H9 (cell line): Measurements from ENCODE around the gene PHACTR1. TPM values are rescaled to one million over a fixed set of nuclear protein-coding genes. Genes with fewer than 3 reads are reported as not detected.

Source experiments
- DNase-seq: peaks from one replicate; pipeline ENCODE4 v3.0.0-alpha.2; 2017
- H2AFZ ChIP-seq: one replicate; pipeline ENCODE4 v1.6.1; 2013; ENCODE audit warnings: mild to moderate bottlenecking, low read length, control low read depth, moderate library complexity
- H2AK5ac ChIP-seq: 2 replicates; pipeline ENCODE4 v1.6.1; 2013; ENCODE audit warnings: low read length, control low read depth, mixed read lengths; ENCODE audit not compliant: insufficient read length
- H2BK120ac ChIP-seq: one replicate; pipeline ENCODE4 v1.6.1; 2013; ENCODE audit warnings: low read depth, mild to moderate bottlenecking, low read length, control low read depth, inconsistent platforms; ENCODE audit not compliant: poor library complexity, severe bottlenecking
- H2BK12ac ChIP-seq: 2 replicates; pipeline ENCODE4 v1.6.1; 2013; ENCODE audit warnings: low read length, control low read depth, mixed read lengths, low read depth; ENCODE audit not compliant: insufficient read length
- H2BK15ac ChIP-seq: 2 replicates; pipeline ENCODE4 v1.6.1; 2013; ENCODE audit warnings: low read depth, low read length, control low read depth
- H2BK20ac ChIP-seq: one replicate; pipeline ENCODE4 v1.6.1; 2013; ENCODE audit warnings: low read depth, mild to moderate bottlenecking, low read length, control low read depth, inconsistent platforms; ENCODE audit not compliant: poor library complexity, severe bottlenecking
- H2BK5ac ChIP-seq: 2 replicates; pipeline ENCODE4 v1.6.1; 2013; ENCODE audit warnings: low read length, control low read depth, mixed read lengths; ENCODE audit not compliant: insufficient read length
- H3K14ac ChIP-seq: 2 replicates; pipeline ENCODE4 v1.6.1; 2013; ENCODE audit warnings: low read length, control low read depth; ENCODE audit not compliant: insufficient read depth
- H3K18ac ChIP-seq: 2 replicates; pipeline ENCODE4 v1.6.1; 2013; ENCODE audit warnings: low read depth, mild to moderate bottlenecking, mixed read lengths, low read length, control low read depth; ENCODE audit not compliant: insufficient read length
- H3K23ac ChIP-seq: 2 replicates; pipeline ENCODE4 v1.6.1; 2013; ENCODE audit warnings: low read length, control low read depth, mixed read lengths, low read depth; ENCODE audit not compliant: insufficient read length
- H3K23me2 ChIP-seq: 2 replicates; pipeline ENCODE4 v1.6.1; 2013; ENCODE audit warnings: low read depth, mild to moderate bottlenecking, mixed read lengths, low read length, control low read depth; ENCODE audit not compliant: insufficient read length, poor library complexity, severe bottlenecking
- H3K27ac ChIP-seq: 2 replicates; pipeline ENCODE4 v1.5.1; 2013; ENCODE audit warnings: low read length, control low read depth, mixed read lengths, low read depth; ENCODE audit not compliant: insufficient read length
- H3K27me3 ChIP-seq: 2 replicates; pipeline ENCODE4 v1.6.1; 2013; ENCODE audit warnings: low read length, control low read depth, inconsistent platforms; ENCODE audit not compliant: insufficient read depth
- H3K4ac ChIP-seq: 2 replicates; pipeline ENCODE4 v1.6.1; 2013; ENCODE audit warnings: low read depth, mild to moderate bottlenecking, control low read depth, inconsistent platforms, low read length, moderate library complexity
- H3K4me1 ChIP-seq: 2 replicates; pipeline ENCODE4 v1.6.1; 2013; ENCODE audit warnings: low read length, control low read depth, inconsistent platforms; ENCODE audit not compliant: insufficient read depth
- H3K4me2 ChIP-seq: 2 replicates; pipeline ENCODE4 v1.6.1; 2013; ENCODE audit warnings: low read length, control low read depth, mixed read lengths; ENCODE audit not compliant: insufficient read length, insufficient read depth
- H3K56ac ChIP-seq: 2 replicates; pipeline ENCODE4 v1.6.1; 2013; ENCODE audit warnings: low read depth, mild to moderate bottlenecking, mixed read lengths, low read length, control low read depth; ENCODE audit not compliant: insufficient read length
- H3K79me1 ChIP-seq: 2 replicates; pipeline ENCODE4 v1.6.1; 2013; ENCODE audit warnings: low read depth, mild to moderate bottlenecking, moderate library complexity, low read length, control low read depth, inconsistent platforms; ENCODE audit not compliant: insufficient read depth, poor library complexity, severe bottlenecking
- H3K79me2 ChIP-seq: 2 replicates; pipeline ENCODE4 v1.6.1; 2013; ENCODE audit warnings: low read length, control low read depth, inconsistent platforms; ENCODE audit not compliant: insufficient read depth
- H3K9ac ChIP-seq: 2 replicates; pipeline ENCODE4 v1.6.1; 2013; ENCODE audit warnings: low read length, control low read depth, mixed read lengths; ENCODE audit not compliant: insufficient read length; ENCODE audit errors: extremely low read depth
- H3K9me3 ChIP-seq: one replicate; pipeline ENCODE4 v1.6.1; 2013; ENCODE audit warnings: low read depth, low read length, inconsistent platforms; ENCODE audit not compliant: control insufficient read depth
- H3T11ph ChIP-seq: one replicate; pipeline ENCODE4 v1.6.1; 2013; ENCODE audit warnings: mild to moderate bottlenecking, low read length, control low read depth, inconsistent platforms
- H4K20me1 ChIP-seq: one replicate; pipeline ENCODE4 v1.6.1; 2013; ENCODE audit not compliant: control insufficient read depth, insufficient read length, insufficient read depth
- H4K5ac ChIP-seq: 2 replicates; pipeline ENCODE4 v1.6.1; 2013; ENCODE audit warnings: low read depth, mild to moderate bottlenecking, mixed read lengths, low read length, control low read depth; ENCODE audit not compliant: insufficient read length
- H4K8ac ChIP-seq: replicated peaks from 2 replicates; pipeline ENCODE4 v1.6.1; 2013; ENCODE audit warnings: low read length, control low read depth, mixed read lengths, low read depth; ENCODE audit not compliant: insufficient read length
- H4K91ac ChIP-seq: 2 replicates; pipeline ENCODE4 v1.6.1; 2013; ENCODE audit warnings: low read depth, mild to moderate bottlenecking, moderate library complexity, mixed read lengths, low read length, control low read depth; ENCODE audit not compliant: insufficient read length
- H3K27ac Mint-ChIP-seq, 3 experiments: 2 replicates in 2 of 3; 3 replicates in 1 of 3; pipeline ENCODE4 v1.8.0; 2020 to 2021; ENCODE audit warnings: mixed read lengths in 3 of 3, mild to moderate bottlenecking in 1 of 3, moderate library complexity in 1 of 3
- H3K27me3 Mint-ChIP-seq: 2 replicates; pipeline ENCODE4 v1.8.0; 2021; ENCODE audit warnings: low read depth, mild to moderate bottlenecking, moderate library complexity, mixed read lengths
- H3K36me3 Mint-ChIP-seq, 3 experiments: 2 replicates in 2 of 3; 3 replicates in 1 of 3; pipeline ENCODE4 v1.8.0; 2020 to 2021; ENCODE audit warnings: low read depth in 3 of 3, mixed read lengths in 3 of 3; ENCODE audit not compliant: insufficient read depth in 1 of 3
- H3K4me1 Mint-ChIP-seq, 2 experiments: 2 replicates each; pipeline ENCODE4 v1.8.0; 2020; ENCODE audit warnings: mixed read lengths in 2 of 2
- H3K4me3 Mint-ChIP-seq, 2 experiments: 2 replicates in 1 of 2; 3 replicates in 1 of 2; pipeline ENCODE4 v1.8.0; 2020 to 2021; ENCODE audit warnings: mild to moderate bottlenecking in 2 of 2, mixed read lengths in 2 of 2, moderate library complexity in 1 of 2
- H3K9me3 Mint-ChIP-seq, 2 experiments: 2 replicates in 1 of 2; 3 replicates in 1 of 2; pipeline ENCODE4 v1.8.0; 2020; ENCODE audit warnings: mild to moderate bottlenecking in 2 of 2, mixed read lengths in 2 of 2, moderate library complexity in 1 of 2
- CTCF ChIP-seq: fragments of 200-600 bp; sonication (generic); conservative IDR thresholded peaks from 3 replicates; pipeline ENCODE4 v1.8.0; 2021; ENCODE audit warnings: antibody characterized with exemption, mild to moderate bottlenecking
- WGBS: extraction: QIAGEN DNeasy Blood & Tissue Kit; methylation state at CpG from one replicate; pipeline ENCODE4 v1.1.7; 2013; ENCODE audit warnings: missing lambda C conversion rate, low lambda C conversion rate, mixed read lengths; ENCODE audit not compliant: insufficient read length; ENCODE audit errors: extremely low coverage; 5-methylcytosine and 5-hydroxymethylcytosine counted together
- total RNA-seq: library from RNA; stranded (reverse); gene quantifications from 2 replicates; pipeline ENCODE4 v1.2.1, GENCODE V29; 2021

Gene PHACTR1
- total RNA-seq, 1 experiment from 2014 or later: 15.9 TPM

GRCh38 chr6:13226071-13226470 lies 509.5 kb downstream of the PHACTR1 start:
- H3K56ac ChIP-seq: no peak overlapping the region
- H3K9me3 Mint-ChIP-seq: no peaks in the 10 kb centered on the region; a peak in 1 of 5 replicates
- peaks cover 0 to 7% (median 1%) of the 10 kb centered on the region in 3 experiments; a peak in 2 of 7 replicates for H3K36me3 Mint-ChIP-seq
- H3K23ac ChIP-seq: no peak overlapping the region
- no peaks in the 10 kb centered on the region for H3K27me3 ChIP-seq
- H3K4me2 ChIP-seq: no peak overlapping the region
- no peaks in the 10 kb centered on the region for H3K9me3 ChIP-seq
- no peaks in the 10 kb centered on the region for H4K20me1 ChIP-seq
- no peak overlapping the region for H3K4ac ChIP-seq
- no peaks in the 10 kb centered on the region for H3K79me1 ChIP-seq
- H2BK20ac ChIP-seq: no peak overlapping the region
- no peaks in the 10 kb centered on the region for H3K23me2 ChIP-seq
- DNase-seq: no peak
- H2BK15ac ChIP-seq: no peak overlapping the region
- no peak overlapping the region for H2BK5ac ChIP-seq
- H2BK12ac ChIP-seq: no peak overlapping the region
- H3T11ph ChIP-seq: no peak overlapping the region
- no peaks in the 10 kb centered on the region; the same call in 1 of the 2 replicates for H3K27me3 Mint-ChIP-seq
- H2AFZ ChIP-seq: no peak overlapping the region
- no peak overlapping the region for H4K91ac ChIP-seq
- H3K4me1 ChIP-seq: no peaks in the 10 kb centered on the region
- H2BK120ac ChIP-seq: no peak overlapping the region
- H3K4me3 Mint-ChIP-seq: no peak overlapping the region
- H3K9ac ChIP-seq: no peak overlapping the region
- no peak overlapping the region for H3K27ac Mint-ChIP-seq
- no peak overlapping the region for H3K14ac ChIP-seq
- H3K18ac ChIP-seq: no peak overlapping the region
- no peak for TF ChIP-seq CTCF
- H2AK5ac ChIP-seq: no peak overlapping the region
- no peak overlapping the region for H3K27ac ChIP-seq
- no peaks in the 10 kb centered on the region for H3K79me2 ChIP-seq
- no CpG with 5 or more reads among the region's 2 CpGs for WGBS
- no peak overlapping the region for H4K8ac ChIP-seq
- peaks cover 6% of the 10 kb centered on the region in 2 experiments for H3K4me1 Mint-ChIP-seq
- no peak overlapping the region for H4K5ac ChIP-seq
